A673 (cell line): Measurements from ENCODE around the gene NOCT.
"Not testable (repeated sequence)": the region's sequence is repeated elsewhere in the genome, so short reads cannot be mapped to it uniquely, and the experiment has no call there.

Experiments
- EZH2 ChIP-seq: fragments of 200-600 bp; sonication (generic); IDR thresholded peaks from 2 replicates; pipeline ENCODE4 v1.6.1; 2017; ENCODE audit warnings: borderline replicate concordance, low read depth, mild to moderate bottlenecking, mixed read lengths, antibody characterized with exemption, low read length; ENCODE audit not compliant: poor library complexity, severe bottlenecking
- TF ChIP-seq, protein P1 (sequence below): fragments of 300-800, 200-600 bp; sonication (generic); conservative IDR thresholded peaks from 2 replicates; pipeline ENCODE4 v1.5.1; 2017; ENCODE audit warnings: low read depth, mild to moderate bottlenecking, antibody characterized with exemption, low read length, moderate library complexity, mixed read lengths

DNA sequence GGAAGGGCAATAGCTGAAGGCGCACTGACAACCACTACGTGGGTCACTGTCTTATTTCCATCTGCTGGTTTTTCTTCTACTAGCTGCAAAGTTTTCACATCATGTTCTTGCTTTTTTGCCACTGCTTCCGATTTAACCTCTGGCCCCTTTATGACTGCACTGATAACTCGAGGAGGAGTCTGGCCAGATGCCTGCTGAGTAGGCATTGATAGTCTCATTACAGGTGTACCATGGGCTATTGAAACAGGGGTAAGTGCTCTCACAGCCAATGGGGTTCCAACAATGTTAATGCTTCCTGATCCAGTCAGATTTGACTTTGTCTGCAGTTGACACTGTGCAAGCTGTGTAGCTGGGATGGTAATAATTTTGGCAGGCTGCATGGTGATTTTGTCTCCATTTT lies 43.4 kb downstream of the NOCT start:
- TF ChIP-seq, protein P1, sequence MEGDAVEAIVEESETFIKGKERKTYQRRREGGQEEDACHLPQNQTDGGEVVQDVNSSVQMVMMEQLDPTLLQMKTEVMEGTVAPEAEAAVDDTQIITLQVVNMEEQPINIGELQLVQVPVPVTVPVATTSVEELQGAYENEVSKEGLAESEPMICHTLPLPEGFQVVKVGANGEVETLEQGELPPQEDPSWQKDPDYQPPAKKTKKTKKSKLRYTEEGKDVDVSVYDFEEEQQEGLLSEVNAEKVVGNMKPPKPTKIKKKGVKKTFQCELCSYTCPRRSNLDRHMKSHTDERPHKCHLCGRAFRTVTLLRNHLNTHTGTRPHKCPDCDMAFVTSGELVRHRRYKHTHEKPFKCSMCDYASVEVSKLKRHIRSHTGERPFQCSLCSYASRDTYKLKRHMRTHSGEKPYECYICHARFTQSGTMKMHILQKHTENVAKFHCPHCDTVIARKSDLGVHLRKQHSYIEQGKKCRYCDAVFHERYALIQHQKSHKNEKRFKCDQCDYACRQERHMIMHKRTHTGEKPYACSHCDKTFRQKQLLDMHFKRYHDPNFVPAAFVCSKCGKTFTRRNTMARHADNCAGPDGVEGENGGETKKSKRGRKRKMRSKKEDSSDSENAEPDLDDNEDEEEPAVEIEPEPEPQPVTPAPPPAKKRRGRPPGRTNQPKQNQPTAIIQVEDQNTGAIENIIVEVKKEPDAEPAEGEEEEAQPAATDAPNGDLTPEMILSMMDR, result not testable (repeated sequence)
- not testable (repeated sequence) for TF ChIP-seq EZH2
